ENCODE results near the gene PRICKLE4.

PRICKLE4 gene

DNA sequence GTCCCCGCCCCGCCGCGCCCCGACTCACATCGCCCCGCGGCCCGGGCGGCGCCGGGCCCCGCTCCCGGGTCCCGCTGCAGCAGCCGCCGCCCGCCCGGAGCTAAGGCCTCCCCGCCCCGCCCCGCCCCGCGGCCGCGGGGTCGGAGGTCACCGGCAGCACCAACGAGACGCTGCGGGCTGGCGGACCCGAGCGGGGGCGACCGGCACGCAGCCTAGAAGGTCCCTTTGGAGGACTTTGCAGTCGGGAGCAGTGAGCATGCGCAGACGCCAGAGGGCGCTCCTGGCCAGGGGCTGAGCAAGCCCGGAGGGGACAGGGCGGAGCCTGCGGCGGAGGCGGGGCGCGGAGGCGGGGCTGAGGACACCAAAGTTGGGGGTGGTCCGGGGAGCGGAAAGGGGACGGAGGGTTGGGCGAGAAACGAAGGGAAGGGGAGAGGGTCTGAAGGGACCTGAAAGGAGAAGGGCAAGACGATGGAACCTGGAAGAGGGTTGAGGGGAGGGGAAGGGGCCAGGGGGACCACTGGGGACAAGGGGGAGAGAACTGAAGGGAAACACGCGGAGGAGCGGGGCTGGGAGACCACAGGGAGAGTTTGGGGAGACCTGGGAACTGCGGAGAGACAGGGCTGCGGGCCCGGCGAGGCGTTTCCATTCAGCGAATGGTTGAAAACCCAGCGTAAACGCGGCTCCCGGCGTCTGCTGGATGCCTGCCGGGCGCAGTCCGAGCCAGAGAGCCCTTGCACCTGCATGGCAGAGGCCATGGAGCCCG, 613 bp upstream of the PRICKLE4 start, which contains the start of gene FRS3:
TSS of gene FRS3 (minus strand) at position 113 of the 763 bp plus-strand sequence. CDS start 2,913 bp downstream, outside the sequence.
- DNase-seq (ENCODE audit: low read depth), result peak; percentile 93
- TF ChIP-seq, protein P1, sequence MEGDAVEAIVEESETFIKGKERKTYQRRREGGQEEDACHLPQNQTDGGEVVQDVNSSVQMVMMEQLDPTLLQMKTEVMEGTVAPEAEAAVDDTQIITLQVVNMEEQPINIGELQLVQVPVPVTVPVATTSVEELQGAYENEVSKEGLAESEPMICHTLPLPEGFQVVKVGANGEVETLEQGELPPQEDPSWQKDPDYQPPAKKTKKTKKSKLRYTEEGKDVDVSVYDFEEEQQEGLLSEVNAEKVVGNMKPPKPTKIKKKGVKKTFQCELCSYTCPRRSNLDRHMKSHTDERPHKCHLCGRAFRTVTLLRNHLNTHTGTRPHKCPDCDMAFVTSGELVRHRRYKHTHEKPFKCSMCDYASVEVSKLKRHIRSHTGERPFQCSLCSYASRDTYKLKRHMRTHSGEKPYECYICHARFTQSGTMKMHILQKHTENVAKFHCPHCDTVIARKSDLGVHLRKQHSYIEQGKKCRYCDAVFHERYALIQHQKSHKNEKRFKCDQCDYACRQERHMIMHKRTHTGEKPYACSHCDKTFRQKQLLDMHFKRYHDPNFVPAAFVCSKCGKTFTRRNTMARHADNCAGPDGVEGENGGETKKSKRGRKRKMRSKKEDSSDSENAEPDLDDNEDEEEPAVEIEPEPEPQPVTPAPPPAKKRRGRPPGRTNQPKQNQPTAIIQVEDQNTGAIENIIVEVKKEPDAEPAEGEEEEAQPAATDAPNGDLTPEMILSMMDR (conservative IDR thresholded peaks at IDR 0.05; ENCODE audit: control insufficient read depth, insufficient read depth, low read depth, low read length), result peak; percentile 75
- H3K4me3 ChIP-seq (ENCODE audit: control insufficient read depth, low read depth, low read length), result peak within 1 kb of the TSS; percentile 77

DNA sequence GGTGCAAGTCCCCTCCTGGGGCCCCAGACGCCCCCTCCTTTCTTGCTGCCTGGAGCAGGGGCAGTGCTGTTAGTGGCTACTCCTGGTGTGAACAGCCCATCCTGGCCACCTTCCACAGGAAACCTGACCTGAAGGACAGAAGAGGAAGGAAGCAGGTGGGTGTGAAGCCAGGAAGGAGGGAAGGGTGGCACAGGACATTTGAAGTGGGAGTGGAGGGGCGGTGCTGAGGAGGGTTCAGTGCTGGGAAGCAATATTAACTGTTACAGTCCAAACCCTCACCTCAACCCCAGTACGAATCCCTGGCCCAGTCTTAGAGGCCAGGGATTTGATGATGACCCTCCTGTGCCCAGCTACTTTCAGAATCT, 766 bp downstream of the PRICKLE4 start:
- no peak overlapping the region for H3K4me3 ChIP-seq (ENCODE audit: control insufficient read depth, low read depth, low read length)
- no peak for DNase-seq (ENCODE audit: low read depth)
- TF ChIP-seq, protein P1 (conservative IDR thresholded peaks at IDR 0.05; ENCODE audit: control insufficient read depth, insufficient read depth, low read depth, low read length), result no peak

DNA sequence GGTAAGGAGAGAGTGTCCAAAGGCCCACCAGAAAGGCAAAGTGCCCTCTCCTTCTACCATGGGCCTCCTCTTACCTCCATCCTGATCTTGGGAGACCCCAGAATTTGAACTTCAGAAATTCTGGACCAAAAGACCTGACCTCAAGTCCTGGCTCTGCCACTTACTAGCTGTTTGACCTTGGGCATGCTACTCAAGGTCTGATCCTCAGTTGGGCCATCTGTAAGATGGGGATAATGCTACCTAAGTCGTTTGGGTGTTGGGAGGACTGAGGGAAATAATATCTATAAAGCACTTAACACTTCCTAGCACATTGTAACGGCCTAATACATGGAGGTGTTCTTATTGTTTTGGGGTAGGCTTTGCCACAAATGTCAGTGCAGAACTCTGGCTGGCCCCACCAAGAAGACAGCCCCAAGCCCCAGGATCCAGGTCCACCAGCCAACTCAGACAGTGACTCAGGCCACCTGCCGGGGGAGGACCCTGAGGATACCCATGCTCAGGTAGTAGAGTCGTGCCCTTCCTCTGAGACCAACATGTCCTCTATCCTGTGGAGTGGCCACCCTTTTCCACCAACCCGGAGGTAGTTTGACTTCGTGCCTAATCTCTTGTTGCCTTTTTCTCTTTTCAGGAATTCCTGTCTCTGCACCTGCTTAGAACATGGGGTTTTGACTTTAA, 2.7 kb downstream of the PRICKLE4 start:
- no peak overlapping the region for H3K4me3 ChIP-seq (ENCODE audit: control insufficient read depth, low read depth, low read length)
- DNase-seq (ENCODE audit: low read depth), result no peak
- TF ChIP-seq, protein P1 (conservative IDR thresholded peaks at IDR 0.05; ENCODE audit: control insufficient read depth, insufficient read depth, low read depth, low read length), result no peak

DNA sequence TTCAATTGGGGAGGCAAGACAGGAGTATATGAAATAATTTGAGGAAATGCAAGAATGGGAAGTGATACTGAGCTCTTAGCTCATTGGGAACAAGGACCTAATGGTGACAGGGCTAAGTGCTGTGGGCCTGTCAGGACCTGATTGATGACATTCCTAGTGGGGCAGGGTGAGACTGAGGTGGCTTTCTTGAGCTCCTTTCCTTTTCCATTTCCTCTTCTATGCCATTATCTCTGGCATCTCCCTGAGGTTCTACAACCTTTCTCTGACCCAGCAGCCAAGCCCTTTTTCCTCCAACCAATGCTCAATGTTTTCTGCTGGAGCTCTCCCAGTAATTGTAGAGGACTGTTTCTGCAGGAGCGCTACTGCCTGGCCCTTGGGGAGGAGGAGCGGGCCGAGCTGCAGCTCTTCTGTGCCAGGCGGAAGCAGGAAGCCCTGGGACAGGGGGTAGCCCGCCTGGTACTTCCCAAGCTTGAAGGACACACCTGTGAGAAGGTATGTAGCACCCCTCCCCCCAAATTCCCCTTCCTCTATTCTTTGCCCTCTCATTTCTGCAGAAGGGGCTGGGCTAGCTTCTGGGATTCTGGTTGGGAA, 4.1 kb downstream of the PRICKLE4 start:
- TF ChIP-seq, protein P1 (conservative IDR thresholded peaks at IDR 0.05; ENCODE audit: control insufficient read depth, insufficient read depth, low read depth, low read length), result no peak
- no peak for DNase-seq (ENCODE audit: low read depth)
- no peak overlapping the region for H3K4me3 ChIP-seq (ENCODE audit: control insufficient read depth, low read depth, low read length)

DNA sequence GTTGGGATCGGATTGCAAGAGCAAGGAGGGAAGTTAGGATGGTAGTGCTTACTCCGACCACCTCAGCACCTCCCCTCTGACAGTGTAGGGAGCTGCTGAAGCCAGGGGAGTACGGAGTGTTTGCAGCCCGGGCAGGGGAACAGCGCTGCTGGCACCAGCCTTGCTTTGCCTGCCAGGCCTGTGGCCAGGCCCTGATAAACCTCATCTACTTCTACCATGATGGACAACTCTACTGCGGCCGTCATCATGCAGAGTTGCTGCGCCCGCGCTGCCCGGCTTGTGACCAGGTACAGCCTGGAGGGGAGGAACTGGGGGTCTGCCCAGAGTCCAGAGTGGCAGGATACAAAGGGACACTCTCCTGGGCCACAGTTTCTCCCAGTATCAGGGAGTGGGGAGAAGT, 4.7 kb downstream of the PRICKLE4 start:
- no peak overlapping the region for H3K4me3 ChIP-seq (ENCODE audit: control insufficient read depth, low read depth, low read length)
- TF ChIP-seq, protein P1 (conservative IDR thresholded peaks at IDR 0.05; ENCODE audit: control insufficient read depth, insufficient read depth, low read depth, low read length), result no peak
- DNase-seq (ENCODE audit: low read depth), result no peak

DNA sequence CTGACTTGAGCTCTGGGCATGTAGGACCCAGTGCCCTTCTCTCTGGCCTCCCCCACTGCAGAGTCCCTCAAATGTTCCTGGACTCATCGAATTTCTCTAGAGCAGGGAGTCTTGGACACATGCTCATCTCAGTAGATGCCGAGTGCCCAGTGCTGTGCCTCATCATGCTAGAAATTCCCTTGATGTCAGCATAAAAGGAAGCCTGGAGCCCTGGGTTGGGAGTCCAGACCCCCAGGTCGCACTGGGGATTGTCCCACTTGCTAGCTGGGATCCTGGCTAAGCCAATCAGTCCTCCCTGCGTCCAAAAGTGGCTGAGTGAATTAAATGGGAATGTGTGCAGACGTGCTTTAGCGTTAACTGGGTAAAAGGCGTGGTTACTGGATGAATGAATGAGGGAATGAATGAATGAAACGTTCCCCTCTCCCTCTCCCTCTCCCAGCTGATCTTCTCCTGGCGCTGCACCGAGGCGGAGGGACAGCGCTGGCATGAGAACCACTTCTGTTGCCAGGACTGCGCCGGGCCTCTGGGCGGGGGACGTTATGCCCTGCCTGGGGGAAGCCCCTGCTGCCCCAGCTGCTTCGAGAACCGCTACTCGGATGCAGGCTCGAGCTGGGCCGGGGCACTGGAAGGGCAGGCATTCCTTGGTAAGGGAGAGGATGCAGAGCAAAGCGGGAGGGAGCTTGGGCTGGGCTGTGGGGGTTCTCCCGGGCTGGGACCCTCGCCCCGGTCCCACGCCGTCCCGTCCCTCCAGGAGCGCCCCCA, 5.3 kb downstream of the PRICKLE4 start:
- TF ChIP-seq, protein P1 (conservative IDR thresholded peaks at IDR 0.05; ENCODE audit: control insufficient read depth, insufficient read depth, low read depth, low read length), result no peak
- peak overlapping the region; percentile 59 for H3K4me3 ChIP-seq (ENCODE audit: control insufficient read depth, low read depth, low read length)
- no peak for DNase-seq (ENCODE audit: low read depth)

Measured in fibroblast of mammary gland (primary cell).